22Rv1 (cell line): ENCODE measurements around the gene THTPA.
A peak's percentile ranks its signal among the peaks of the same experiment; 100 is the strongest.

Experiments
- H3K27ac ChIP-seq: fragments of 450-650 bp; 2 replicates; pipeline ENCODE4 v1.5.1; 2017
- CTCF ChIP-seq: fragments of 450-650 bp; IDR thresholded peaks from 2 replicates; pipeline ENCODE4 v1.5.1; 2017; ENCODE audit warnings: mild to moderate bottlenecking
- ZFX ChIP-seq: fragments of 450-650 bp; IDR thresholded peaks from 2 replicates; pipeline ENCODE4 v1.6.1; 2017; ENCODE audit warnings: antibody characterized with exemption, borderline replicate concordance

The THTPA gene

GRCh38 chr14:23557521-23557920, 1.4 kb downstream of the THTPA start:
- H3K27ac ChIP-seq, result peak overlapping the region; percentile 88
- TF ChIP-seq CTCF (no peak), ZFX (no peak)

GRCh38 chr14:23557946-23558345, 1.9 kb downstream of the THTPA start:
- TF ChIP-seq ZFX, result no peak
- TF ChIP-seq CTCF, result no peak
- H3K27ac ChIP-seq, result peak overlapping the region; percentile 88

GRCh38 chr14:23558346-23559009, 2.4 kb downstream of the THTPA start:
- peak overlapping the region; percentile 88; the same call in 1 of the 2 replicates for H3K27ac ChIP-seq
- TF ChIP-seq CTCF (no peak), ZFX (no peak)

- 0 out of 2 replicates have a peak overlapping the region, but pooled peaks have one; percentile 88 for H3K27ac ChIP-seq
- TF ChIP-seq ZFX (no peak), CTCF (peak; percentile 95)
These were observed 3.2 kb downstream of the THTPA start for GRCh38 chr14:23559010-23559925.

GRCh38 chr14:23559926-23560520, 4.0 kb downstream of the THTPA start:
- H3K27ac ChIP-seq, result no peak overlapping the region
- TF ChIP-seq ZFX (no peak), CTCF (no peak)

GRCh38 chr14:23561259-23561658, 5.2 kb downstream of the THTPA start:
- peak overlapping the region; percentile 23; the same call in 1 of the 2 replicates for H3K27ac ChIP-seq
- TF ChIP-seq CTCF (no peak), ZFX (no peak)
